GM19240 (cell line): ENCODE measurements around the gene POMT2.
"Not testable (repeated sequence)": the region's sequence is repeated elsewhere in the genome, so short reads cannot be mapped to it uniquely, and the experiment has no call there.

Source experiments
- DNase-seq: peaks from one replicate; pipeline ENCODE4 v3.0.0; 2011; ENCODE audit warnings: low spot score; ENCODE audit not compliant: insufficient read length

Gene POMT2

GRCh38 chr14:77320238-77320935 lies at the start of gene POMT2:
POMT2 (minus strand) TSS chr14:77320883; CDS start chr14:77320681, 202 bp downstream.
- peak; percentile 79 for DNase-seq

GRCh38 chr14:77369285-77369684 lies 48.6 kb upstream of the POMT2 start:
- DNase-seq, result no peak

- DNase-seq, result no peak
Observed at GRCh38 chr14:77364146-77364545, 43.5 kb upstream of the POMT2 start.

GRCh38 chr14:77359626-77360025 lies 38.9 kb upstream of the POMT2 start:
- no peak for DNase-seq

GRCh38 chr14:77356899-77357298 lies 36.2 kb upstream of the POMT2 start:
- DNase-seq, result no peak

GRCh38 chr14:77355811-77356210 lies 35.1 kb upstream of the POMT2 start:
- no peak for DNase-seq

- no peak for DNase-seq
Observed at GRCh38 chr14:77353469-77354141, 32.9 kb upstream of the POMT2 start.

GRCh38 chr14:77347751-77348150 lies 27.1 kb upstream of the POMT2 start:
- DNase-seq, result no peak

- DNase-seq, result no peak
Observed at GRCh38 chr14:77346495-77346894, 25.8 kb upstream of the POMT2 start.

- DNase-seq, result no peak
Observed at GRCh38 chr14:77344377-77344996, 23.8 kb upstream of the POMT2 start.

- no peak for DNase-seq
Observed at GRCh38 chr14:77343662-77344061, 23.0 kb upstream of the POMT2 start.

- no peak for DNase-seq
Observed at GRCh38 chr14:77342726-77343397, 22.2 kb upstream of the POMT2 start.

- no peak for DNase-seq
Observed at GRCh38 chr14:77340389-77340788, 19.7 kb upstream of the POMT2 start.

GRCh38 chr14:77339407-77339806 lies 18.7 kb upstream of the POMT2 start:
- no peak for DNase-seq

- DNase-seq, result no peak
Observed at GRCh38 chr14:77338302-77338701, 17.6 kb upstream of the POMT2 start.

GRCh38 chr14:77337880-77338279 lies 17.2 kb upstream of the POMT2 start:
- DNase-seq, result no peak

- not testable (repeated sequence) for DNase-seq
Observed at GRCh38 chr14:77337255-77337654, 16.6 kb upstream of the POMT2 start.

GRCh38 chr14:77335576-77335975 lies 14.9 kb upstream of the POMT2 start:
- DNase-seq, result no peak

GRCh38 chr14:77329872-77330271 lies 9.2 kb upstream of the POMT2 start:
- no peak for DNase-seq

GRCh38 chr14:77327111-77327510 lies 6.4 kb upstream of the POMT2 start:
- no peak for DNase-seq

- no peak for DNase-seq
Observed at GRCh38 chr14:77325746-77326094, 5.0 kb upstream of the POMT2 start.
